HCT116 (cell line): Measurements from ENCODE around the gene PRKAG2.

Source experiments
- CEBPB ChIP-seq: IDR thresholded peaks from 2 replicates; pipeline ENCODE4 v1.6.1; 2012; ENCODE audit warnings: low read depth
- EGR1 ChIP-seq: IDR thresholded peaks from 2 replicates; pipeline ENCODE4 v1.6.1; 2012; ENCODE audit warnings: low read depth
- EZH2 ChIP-seq: fragments of 200-600 bp; sonication (generic); IDR thresholded peaks from 2 replicates; pipeline ENCODE4 v1.6.1; 2017; ENCODE audit warnings: antibody characterized with exemption, mixed run types
- EZH2phosphoT487 ChIP-seq: fragments of 200-600 bp; IDR thresholded peaks from 2 replicates; pipeline ENCODE4 v1.6.1; 2018; ENCODE audit warnings: antibody characterized with exemption, borderline replicate concordance
- MAX ChIP-seq: IDR thresholded peaks from 2 replicates; pipeline ENCODE4 v1.6.1; 2012
- POLR2A ChIP-seq: IDR thresholded peaks from 2 replicates; pipeline ENCODE4 v1.7.0; 2011; ENCODE audit warnings: borderline replicate concordance; ENCODE audit not compliant: insufficient read depth, insufficient read length; ENCODE audit errors: extremely low read depth
- POLR2AphosphoS5 ChIP-seq: IDR thresholded peaks from 2 replicates; pipeline ENCODE4 v1.6.1; 2011; ENCODE audit warnings: mild to moderate bottlenecking, low read depth, low read length, moderate library complexity
- ZBTB33 ChIP-seq: IDR thresholded peaks from 2 replicates; pipeline ENCODE4 v1.6.1; 2011; ENCODE audit warnings: mild to moderate bottlenecking, low read length, moderate library complexity; ENCODE audit not compliant: insufficient replicate concordance; ENCODE audit errors: extremely low read depth
- ZNF274 ChIP-seq: fragments of 200-500 bp; sonication (Bioruptor generic); IDR thresholded peaks from 2 replicates; pipeline ENCODE4 v1.6.1; 2014; ENCODE audit warnings: mild to moderate bottlenecking, low read depth, low read length, inconsistent platforms
- TF ChIP-seq, protein P1 (sequence below), 3 experiments: fragments of 200-600 bp in 1 of 3; sonication (generic) in 1 of 3; IDR thresholded peaks in 2 of 3; conservative IDR thresholded peaks in 1 of 3; 2 replicates each; pipeline ENCODE4 v1.5.1; 2012 to 2017; ENCODE audit warnings: low read depth in 2 of 3, low read length in 2 of 3, antibody characterized with exemption in 1 of 3, borderline replicate concordance in 1 of 3, control low read depth in 1 of 3, mild to moderate bottlenecking in 1 of 3, mixed read lengths in 1 of 3, mixed run types in 1 of 3, moderate library complexity in 1 of 3; ENCODE audit not compliant: insufficient read depth in 1 of 3
- TF ChIP-seq, protein P2 (sequence below): IDR thresholded peaks from 2 replicates; pipeline ENCODE4 v1.6.1; 2012; ENCODE audit warnings: low read depth

DNA sequence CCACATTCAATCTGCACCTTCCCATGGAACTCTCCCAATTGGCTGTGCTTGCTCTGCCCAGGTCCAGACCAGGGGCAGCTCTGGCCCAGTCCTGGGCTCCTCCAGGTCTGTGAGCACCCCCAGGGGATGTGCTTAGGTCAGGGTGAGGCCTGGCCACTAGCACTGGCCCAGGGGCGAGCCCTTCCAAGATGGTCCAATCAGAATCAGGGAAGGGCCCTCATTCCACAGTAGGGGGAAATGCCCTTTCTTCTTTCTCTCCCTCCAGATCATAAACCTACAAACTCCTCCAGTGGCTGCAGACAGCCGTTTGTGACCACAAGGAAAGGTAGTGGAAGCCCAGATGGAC lies 157.0 kb downstream of the PRKAG2 start:
- TF ChIP-seq, protein P1, sequence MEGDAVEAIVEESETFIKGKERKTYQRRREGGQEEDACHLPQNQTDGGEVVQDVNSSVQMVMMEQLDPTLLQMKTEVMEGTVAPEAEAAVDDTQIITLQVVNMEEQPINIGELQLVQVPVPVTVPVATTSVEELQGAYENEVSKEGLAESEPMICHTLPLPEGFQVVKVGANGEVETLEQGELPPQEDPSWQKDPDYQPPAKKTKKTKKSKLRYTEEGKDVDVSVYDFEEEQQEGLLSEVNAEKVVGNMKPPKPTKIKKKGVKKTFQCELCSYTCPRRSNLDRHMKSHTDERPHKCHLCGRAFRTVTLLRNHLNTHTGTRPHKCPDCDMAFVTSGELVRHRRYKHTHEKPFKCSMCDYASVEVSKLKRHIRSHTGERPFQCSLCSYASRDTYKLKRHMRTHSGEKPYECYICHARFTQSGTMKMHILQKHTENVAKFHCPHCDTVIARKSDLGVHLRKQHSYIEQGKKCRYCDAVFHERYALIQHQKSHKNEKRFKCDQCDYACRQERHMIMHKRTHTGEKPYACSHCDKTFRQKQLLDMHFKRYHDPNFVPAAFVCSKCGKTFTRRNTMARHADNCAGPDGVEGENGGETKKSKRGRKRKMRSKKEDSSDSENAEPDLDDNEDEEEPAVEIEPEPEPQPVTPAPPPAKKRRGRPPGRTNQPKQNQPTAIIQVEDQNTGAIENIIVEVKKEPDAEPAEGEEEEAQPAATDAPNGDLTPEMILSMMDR (IDR thresholded peaks at IDR 0.05 in 2 of 3, conservative IDR thresholded peaks at IDR 0.05 in 1 of 3; ENCODE audit: borderline replicate concordance in 1 of 3, insufficient read depth in 1 of 3, low read depth in 2 of 3, low read length in 2 of 3), result no peak
- TF ChIP-seq POLR2A (no peak), POLR2AphosphoS5 (no peak), ZBTB33 (no peak), EZH2 (no peak), EZH2phosphoT487 (no peak), MAX (no peak), CEBPB (no peak), ZNF274 (no peak), EGR1 (no peak)
- TF ChIP-seq, protein P2, sequence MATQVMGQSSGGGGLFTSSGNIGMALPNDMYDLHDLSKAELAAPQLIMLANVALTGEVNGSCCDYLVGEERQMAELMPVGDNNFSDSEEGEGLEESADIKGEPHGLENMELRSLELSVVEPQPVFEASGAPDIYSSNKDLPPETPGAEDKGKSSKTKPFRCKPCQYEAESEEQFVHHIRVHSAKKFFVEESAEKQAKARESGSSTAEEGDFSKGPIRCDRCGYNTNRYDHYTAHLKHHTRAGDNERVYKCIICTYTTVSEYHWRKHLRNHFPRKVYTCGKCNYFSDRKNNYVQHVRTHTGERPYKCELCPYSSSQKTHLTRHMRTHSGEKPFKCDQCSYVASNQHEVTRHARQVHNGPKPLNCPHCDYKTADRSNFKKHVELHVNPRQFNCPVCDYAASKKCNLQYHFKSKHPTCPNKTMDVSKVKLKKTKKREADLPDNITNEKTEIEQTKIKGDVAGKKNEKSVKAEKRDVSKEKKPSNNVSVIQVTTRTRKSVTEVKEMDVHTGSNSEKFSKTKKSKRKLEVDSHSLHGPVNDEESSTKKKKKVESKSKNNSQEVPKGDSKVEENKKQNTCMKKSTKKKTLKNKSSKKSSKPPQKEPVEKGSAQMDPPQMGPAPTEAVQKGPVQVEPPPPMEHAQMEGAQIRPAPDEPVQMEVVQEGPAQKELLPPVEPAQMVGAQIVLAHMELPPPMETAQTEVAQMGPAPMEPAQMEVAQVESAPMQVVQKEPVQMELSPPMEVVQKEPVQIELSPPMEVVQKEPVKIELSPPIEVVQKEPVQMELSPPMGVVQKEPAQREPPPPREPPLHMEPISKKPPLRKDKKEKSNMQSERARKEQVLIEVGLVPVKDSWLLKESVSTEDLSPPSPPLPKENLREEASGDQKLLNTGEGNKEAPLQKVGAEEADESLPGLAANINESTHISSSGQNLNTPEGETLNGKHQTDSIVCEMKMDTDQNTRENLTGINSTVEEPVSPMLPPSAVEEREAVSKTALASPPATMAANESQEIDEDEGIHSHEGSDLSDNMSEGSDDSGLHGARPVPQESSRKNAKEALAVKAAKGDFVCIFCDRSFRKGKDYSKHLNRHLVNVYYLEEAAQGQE, result no peak
